ENCODE results near the gene CAMTA1. TPM values are rescaled to one million over a fixed set of nuclear protein-coding genes. Genes with fewer than 3 reads are reported as not detected.

CAMTA1 gene
- total RNA-seq, 1 donor from 2014 or later = 81.6 TPM

- peaks cover 56% of the 10 kb centered on the region for H3K27me3 Mint-ChIP-seq (ENCODE audit: unreplicated experiment)
- no peak for TF ChIP-seq CTCF (IDR thresholded peaks at IDR 0.05)
- H3K4me1 Mint-ChIP-seq (ENCODE audit: unreplicated experiment) = no peaks in the 10 kb centered on the region
- no peaks in the 10 kb centered on the region for H3K36me3 Mint-ChIP-seq (ENCODE audit: unreplicated experiment)
- no peak for DNase-seq (ENCODE audit: extremely low spot score, unreplicated experiment)
- H3K27ac Mint-ChIP-seq (ENCODE audit: unreplicated experiment) = no peak overlapping the region
- H3K4me3 Mint-ChIP-seq (ENCODE audit: unreplicated experiment) = no peak overlapping the region
- no peaks in the 10 kb centered on the region for H3K9me3 Mint-ChIP-seq (ENCODE audit: unreplicated experiment)
Observed at GRCh38 chr1:7186382-7187111, 401.3 kb downstream of the CAMTA1 start.

- Mint-ChIP-seq H3K27ac (ENCODE audit: unreplicated experiment) (no peak overlapping the region), H3K36me3 (ENCODE audit: unreplicated experiment) (no peaks in the 10 kb centered on the region), H3K4me3 (ENCODE audit: unreplicated experiment) (no peak overlapping the region), H3K9me3 (ENCODE audit: unreplicated experiment) (no peaks in the 10 kb centered on the region), H3K27me3 (ENCODE audit: unreplicated experiment) (peaks cover 62% of the 10 kb centered on the region), H3K4me1 (ENCODE audit: unreplicated experiment) (no peaks in the 10 kb centered on the region)
- no peak for DNase-seq (ENCODE audit: extremely low spot score, unreplicated experiment)
- no peak for TF ChIP-seq CTCF (IDR thresholded peaks at IDR 0.05)
Observed at GRCh38 chr1:7187112-7187493, 401.8 kb downstream of the CAMTA1 start.

GRCh38 chr1:7190261-7190660 lies 405.0 kb downstream of the CAMTA1 start:
- no peak overlapping the region for H3K27ac Mint-ChIP-seq (ENCODE audit: unreplicated experiment)
- H3K4me3 Mint-ChIP-seq (ENCODE audit: unreplicated experiment) = no peak overlapping the region
- H3K27me3 Mint-ChIP-seq (ENCODE audit: unreplicated experiment) = peaks cover 43% of the 10 kb centered on the region
- H3K9me3 Mint-ChIP-seq (ENCODE audit: unreplicated experiment) = no peaks in the 10 kb centered on the region
- no peak for TF ChIP-seq CTCF (IDR thresholded peaks at IDR 0.05)
- no peaks in the 10 kb centered on the region for H3K36me3 Mint-ChIP-seq (ENCODE audit: unreplicated experiment)
- no peak for DNase-seq (ENCODE audit: extremely low spot score, unreplicated experiment)
- no peaks in the 10 kb centered on the region for H3K4me1 Mint-ChIP-seq (ENCODE audit: unreplicated experiment)

GRCh38 chr1:7192453-7192852 lies 407.2 kb downstream of the CAMTA1 start:
- DNase-seq (ENCODE audit: extremely low spot score, unreplicated experiment) = no peak
- no peak for TF ChIP-seq CTCF (IDR thresholded peaks at IDR 0.05)
- Mint-ChIP-seq H3K9me3 (ENCODE audit: unreplicated experiment) (no peaks in the 10 kb centered on the region), H3K36me3 (ENCODE audit: unreplicated experiment) (no peaks in the 10 kb centered on the region), H3K27me3 (ENCODE audit: unreplicated experiment) (peaks cover 30% of the 10 kb centered on the region), H3K4me3 (ENCODE audit: unreplicated experiment) (no peak overlapping the region), H3K4me1 (ENCODE audit: unreplicated experiment) (no peaks in the 10 kb centered on the region), H3K27ac (ENCODE audit: unreplicated experiment) (no peak overlapping the region)

- Mint-ChIP-seq H3K27me3 (ENCODE audit: unreplicated experiment) (peaks cover 23% of the 10 kb centered on the region), H3K4me1 (ENCODE audit: unreplicated experiment) (peaks cover 7% of the 10 kb centered on the region), H3K4me3 (ENCODE audit: unreplicated experiment) (no peak overlapping the region), H3K27ac (ENCODE audit: unreplicated experiment) (no peak overlapping the region), H3K36me3 (ENCODE audit: unreplicated experiment) (no peaks in the 10 kb centered on the region), H3K9me3 (ENCODE audit: unreplicated experiment) (no peaks in the 10 kb centered on the region)
- no peak for DNase-seq (ENCODE audit: extremely low spot score, unreplicated experiment)
- TF ChIP-seq CTCF (IDR thresholded peaks at IDR 0.05) = no peak
Observed at GRCh38 chr1:7196036-7196911, 411.0 kb downstream of the CAMTA1 start.
